GM23248 (cell line): ENCODE measurements around the gene ZDHHC1.

Experiments
- EZH2 ChIP-seq: fragments of 200-600 bp; sonication (generic); IDR thresholded peaks from 2 replicates; pipeline ENCODE4 v1.6.1; 2018; ENCODE audit warnings: antibody characterized with exemption, mild to moderate bottlenecking; ENCODE audit not compliant: insufficient read depth, poor library complexity, severe bottlenecking
- EZH2phosphoT487 ChIP-seq: fragments of 200-600 bp; sonication (generic); IDR thresholded peaks from 2 replicates; pipeline ENCODE4 v1.6.1; 2018; ENCODE audit warnings: antibody characterized with exemption, moderate library complexity, mild to moderate bottlenecking, low read depth; ENCODE audit not compliant: insufficient read depth

- TF ChIP-seq EZH2phosphoT487, result no peak
- no peak for TF ChIP-seq EZH2
Measured at GRCh38 chr16:67349172-67349571, 67.1 kb downstream of the ZDHHC1 start.
